Renal cortex interstitium (tissue), 3 donors: ENCODE measurements around the gene TMEM9. TPM values are rescaled to one million over a fixed set of nuclear protein-coding genes. Genes with fewer than 3 reads are reported as not detected.

ENCODE experiments used
- polyA plus RNA-seq, 3 donors: library from polyadenylated mRNA; unstranded; fragments of 120-200 nt; gene quantifications; one replicate each; pipeline ENCODE4 v1.2.1, GENCODE V29; 2013; ENCODE audit not compliant: insufficient read length in 3 of 3

Gene TMEM9
- polyA plus RNA-seq, 3 donors = 137 to 156 (median 145) TPM

Other genes starting within 250 kb of the TMEM9 start
- 1 to 10 TPM; 2.1 to 3.2 (median 2.3) TPM for gene KIF21B, start 130.8 kb downstream of the TMEM9 start, polyA plus RNA-seq
- gene CACNA1S, start 42.0 kb downstream of the TMEM9 start, polyA plus RNA-seq = under 1 TPM; 0.39 to 0.50 (median 0.44) TPM
- under 1 TPM; 0.12 to 0.40 (median 0.15) TPM for gene ASCL5, start 27.3 kb downstream of the TMEM9 start, polyA plus RNA-seq
- gene IGFN1, start 36.4 kb upstream of the TMEM9 start, polyA plus RNA-seq = 1 to 10 TPM in 2 of 3 donors, under 1 TPM in 1; 0.79 to 1.3 (median 1.0) TPM
- gene PKP1, start 129.0 kb upstream of the TMEM9 start, polyA plus RNA-seq = under 1 TPM; 0.06 to 0.09 (median 0.08) TPM
- 10 to 100 TPM; 56.2 to 62.7 (median 59.5) TPM for gene TNNT2, start 223.2 kb upstream of the TMEM9 start, polyA plus RNA-seq
- 10 to 100 TPM; 25.6 to 31.4 (median 26.9) TPM for gene LAD1, start 244.8 kb upstream of the TMEM9 start, polyA plus RNA-seq